Measurements from ENCODE around the gene LRIT1. TPM values are rescaled to one million over a fixed set of nuclear protein-coding genes. Genes with fewer than 3 reads are reported as not detected.

Gene LRIT1
- total RNA-seq, 6 donors from 2014 or later = not detected

- WGBS, 2 donors = 31 to 35% methylated on average over 8 of the region's 8 CpGs
- DNase-seq (peak in 1 of 2 donors; percentile 46), ATAC-seq (ENCODE audit: low FRiP score in 2 of 2) (peak; percentile 49 to 61)
- H3K9me3 ChIP-seq = no peaks in the 10 kb centered on the region
- H3K27ac ChIP-seq = no peak overlapping the region
- no peaks in the 10 kb centered on the region for H3K4me1 ChIP-seq
- no peaks in the 10 kb centered on the region for H3K36me3 ChIP-seq
- TF ChIP-seq POLR2AphosphoS5 (IDR thresholded peaks at IDR 0.05) = no peak
- TF ChIP-seq EP300 (IDR thresholded peaks at IDR 0.05) = no peak
- TF ChIP-seq CTCF (IDR thresholded peaks at IDR 0.05) = peak; percentile 29 to 66 (median 56)
- TF ChIP-seq POLR2A (IDR thresholded peaks at IDR 0.05) = no peak
- no peak overlapping the region for H3K4me3 ChIP-seq
- H3K27me3 ChIP-seq = no peaks in the 10 kb centered on the region
Measured at GRCh38 chr10:84205049-84205852, 36.1 kb downstream of the LRIT1 start.

DNA sequence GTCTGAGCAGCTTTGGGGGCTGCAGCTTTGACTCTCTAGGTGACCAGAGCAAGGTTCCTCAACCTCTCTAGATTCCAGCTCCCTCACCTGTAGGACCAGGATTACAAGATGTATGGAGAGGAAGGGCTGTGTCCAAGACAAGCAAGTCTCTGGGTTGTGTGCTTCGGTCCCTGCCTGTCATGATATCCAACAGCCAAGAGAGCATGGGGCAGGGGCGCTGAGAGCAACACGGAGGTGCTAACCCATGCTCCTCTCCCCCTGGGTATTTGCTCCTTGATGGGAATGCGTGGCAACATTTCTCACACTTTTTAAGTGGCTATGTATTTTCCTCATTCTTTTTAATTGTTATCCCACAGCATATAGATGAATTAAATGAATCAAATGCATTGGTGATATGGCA, 36.7 kb downstream of the LRIT1 start:
- H3K27me3 ChIP-seq = no peaks in the 10 kb centered on the region
- TF ChIP-seq POLR2AphosphoS5 (IDR thresholded peaks at IDR 0.05) (no peak), POLR2A (IDR thresholded peaks at IDR 0.05) (no peak), CTCF (IDR thresholded peaks at IDR 0.05) (no peak), EP300 (IDR thresholded peaks at IDR 0.05) (no peak)
- WGBS, 2 donors = 86 to 89% methylated on average over 4 of the region's 4 CpGs

GRCh38 chr10:84204122-84204521, 37.2 kb downstream of the LRIT1 start:
- H3K27ac ChIP-seq = no peak overlapping the region
- ATAC-seq (ENCODE audit: low FRiP score in 2 of 2) (no peak), DNase-seq (no peak)
- H3K27me3 ChIP-seq = no peaks in the 10 kb centered on the region
- no peaks in the 10 kb centered on the region for H3K36me3 ChIP-seq
- no peaks in the 10 kb centered on the region for H3K9me3 ChIP-seq
- H3K4me1 ChIP-seq = no peaks in the 10 kb centered on the region
- 80 to 83% methylated on average over 1 to 4 of the region's 4 CpGs for WGBS, 2 donors
- H3K4me3 ChIP-seq = no peak overlapping the region
- no peak for TF ChIP-seq CTCF (IDR thresholded peaks at IDR 0.05)
- no peak for TF ChIP-seq POLR2AphosphoS5 (IDR thresholded peaks at IDR 0.05)
- no peak for TF ChIP-seq EP300 (IDR thresholded peaks at IDR 0.05)
- TF ChIP-seq POLR2A (IDR thresholded peaks at IDR 0.05) = no peak

More for the DNA sequence above, 36.7 kb downstream of the LRIT1 start:
- Histone ChIP-seq H3K4me1 (no peaks in the 10 kb centered on the region), H3K4me3 (no peak overlapping the region), H3K9me3 (no peaks in the 10 kb centered on the region), H3K27ac (no peak overlapping the region), H3K36me3 (no peaks in the 10 kb centered on the region)
- no peak for ATAC-seq (ENCODE audit: low FRiP score in 2 of 2)
- no peak for DNase-seq

DNA sequence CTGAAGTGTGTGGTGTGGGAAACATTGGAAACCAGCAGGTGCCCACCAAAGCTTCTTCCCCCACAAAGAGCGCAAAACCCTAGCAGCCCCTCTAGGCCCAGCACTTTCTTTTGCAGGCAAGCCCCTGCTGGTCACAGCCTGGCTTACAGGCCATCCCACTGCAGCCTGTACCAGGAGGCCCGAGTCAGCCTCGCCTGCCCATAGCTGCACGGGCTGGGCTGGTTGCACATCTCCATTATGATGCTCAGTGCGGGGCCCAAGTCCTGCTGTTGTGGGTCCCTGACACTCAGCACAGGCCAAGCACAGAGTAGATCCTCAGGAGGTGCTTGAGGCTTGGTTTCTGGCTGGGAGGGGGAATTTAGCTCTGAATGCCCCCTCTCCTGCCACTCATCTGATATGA, 39.0 kb downstream of the LRIT1 start:
- no peak overlapping the region for H3K4me3 ChIP-seq
- no peaks in the 10 kb centered on the region for H3K9me3 ChIP-seq
- no peak for DNase-seq
- H3K27me3 ChIP-seq = no peaks in the 10 kb centered on the region
- 86 to 100% methylated on average over 1 to 5 of the region's 5 CpGs for WGBS, 2 donors
- no peak for ATAC-seq (ENCODE audit: low FRiP score in 2 of 2)
- H3K36me3 ChIP-seq = no peaks in the 10 kb centered on the region
- TF ChIP-seq POLR2AphosphoS5 (IDR thresholded peaks at IDR 0.05) (no peak), POLR2A (IDR thresholded peaks at IDR 0.05) (no peak), CTCF (IDR thresholded peaks at IDR 0.05) (no peak), EP300 (IDR thresholded peaks at IDR 0.05) (no peak)
- H3K4me1 ChIP-seq = no peaks in the 10 kb centered on the region
- no peak overlapping the region for H3K27ac ChIP-seq

DNA sequence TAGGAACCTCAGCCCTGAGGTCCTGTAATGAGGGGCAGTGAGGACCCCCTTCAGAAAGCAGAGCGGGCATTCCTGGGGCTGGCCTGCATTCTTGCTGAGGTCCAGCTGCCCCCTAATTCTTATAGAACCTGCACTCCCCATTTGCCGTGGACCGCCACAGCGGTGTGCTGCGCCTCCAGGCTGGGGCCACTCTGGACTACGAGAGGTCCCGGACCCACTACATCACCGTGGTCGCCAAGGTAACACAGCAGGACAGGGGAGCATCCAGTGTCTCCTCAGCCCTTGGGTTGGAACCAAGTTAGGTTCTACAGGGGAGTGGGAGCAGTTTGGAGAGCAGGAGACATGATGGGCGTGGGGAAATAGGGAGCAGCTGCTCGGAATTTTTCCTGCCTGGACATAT, 39.7 kb downstream of the LRIT1 start:
- TF ChIP-seq CTCF (IDR thresholded peaks at IDR 0.05) (no peak), POLR2AphosphoS5 (IDR thresholded peaks at IDR 0.05) (no peak), EP300 (IDR thresholded peaks at IDR 0.05) (no peak), POLR2A (IDR thresholded peaks at IDR 0.05) (no peak)
- Histone ChIP-seq H3K27ac (no peak overlapping the region), H3K4me3 (no peak overlapping the region), H3K9me3 (no peaks in the 10 kb centered on the region), H3K36me3 (no peaks in the 10 kb centered on the region), H3K4me1 (no peaks in the 10 kb centered on the region), H3K27me3 (no peaks in the 10 kb centered on the region)
- DNase-seq = no peak
- 86 to 90% methylated on average over 6 to 11 of the region's 11 CpGs for WGBS, 2 donors
- no peak for ATAC-seq (ENCODE audit: low FRiP score in 2 of 2)
